OCI-LY7 (cell line): ENCODE data around the gene SELENOH. TPM values are rescaled to one million over a fixed set of nuclear protein-coding genes. Genes with fewer than 3 reads are reported as not detected.

ENCODE experiments used
- BruUV-seq: library from RNA; stranded (reverse); fragments of 400-500 nt; replicated peaks from 2 replicates; lab custom pipeline; 2021; lab: Mats Ljungman, UMichigan
- CTCF ChIA-PET: fragments of 300-600 bp; sonication (Branson Sonifier 250); formaldehyde crosslinking; loops from one replicate; lab custom pipeline; 2022; ENCODE audit warnings: antibody characterized with exemption; ENCODE audit not compliant: unreplicated experiment; lab: Charles Lee
- POLR2A ChIA-PET: fragments of 300-600 bp; sonication (Branson Sonifier 250); formaldehyde crosslinking; loops from one replicate; lab custom pipeline; 2022; ENCODE audit warnings: antibody characterized with exemption; lab: Charles Lee
- DNase-seq: peaks from one replicate; pipeline ENCODE4 v3.0.0-alpha.2; 2015; ENCODE audit warnings: low spot score
- H2AFZ ChIP-seq: fragments of 200-600 bp; sonication (generic), shearing (Covaris generic); 2 replicates; pipeline ENCODE4 v1.6.1; 2014; ENCODE audit warnings: mild to moderate bottlenecking, antibody characterized with exemption, low read length, moderate library complexity
- H3K27ac ChIP-seq: fragments of 200-600 bp; sonication (generic); 2 replicates; pipeline ENCODE4 v1.5.1; 2014; ENCODE audit warnings: mixed run types, low read depth, mild to moderate bottlenecking, moderate library complexity, low read length, inconsistent platforms; ENCODE audit not compliant: poor library complexity, severe bottlenecking
- H3K36me3 ChIP-seq: fragments of 200-600 bp; sonication (generic); 2 replicates; pipeline ENCODE4 v1.6.1; 2014; ENCODE audit warnings: mild to moderate bottlenecking, antibody characterized with exemption, low read length, moderate library complexity, mixed read lengths; ENCODE audit not compliant: insufficient read depth
- H3K4me1 ChIP-seq: fragments of 200-600 bp; sonication (generic); 2 replicates; pipeline ENCODE4 v1.5.1; 2014; ENCODE audit warnings: mild to moderate bottlenecking, low read length; ENCODE audit not compliant: insufficient read depth, poor library complexity, severe bottlenecking
- H3K4me2 ChIP-seq: fragments of 200-600 bp; sonication (generic); 2 replicates; pipeline ENCODE4 v1.6.1; 2014; ENCODE audit warnings: mild to moderate bottlenecking, low read length
- H3K4me3 ChIP-seq: fragments of 200-600 bp; sonication (generic); 2 replicates; pipeline ENCODE4 v1.5.1; 2014; ENCODE audit warnings: mild to moderate bottlenecking, low read depth, low read length; ENCODE audit not compliant: poor library complexity, severe bottlenecking
- H3K79me2 ChIP-seq: fragments of 200-600 bp; sonication (generic); 2 replicates; pipeline ENCODE4 v1.6.1; 2016; ENCODE audit warnings: low read depth, mild to moderate bottlenecking, low read length, moderate library complexity, mixed read lengths; ENCODE audit not compliant: insufficient read depth
- H3K9me2 ChIP-seq: fragments of 200-600 bp; sonication (generic); 2 replicates; pipeline ENCODE4 v1.6.1; 2016; ENCODE audit warnings: mild to moderate bottlenecking, low read length, mixed read lengths; ENCODE audit not compliant: insufficient read depth
- H3K9me3 ChIP-seq: fragments of 200-600 bp; sonication (generic); 2 replicates; pipeline ENCODE4 v1.6.1; 2014; ENCODE audit warnings: mild to moderate bottlenecking, mixed run types, low read length, mixed read lengths
- H4K20me1 ChIP-seq: fragments of 200-600 bp; sonication (generic); 2 replicates; pipeline ENCODE4 v1.6.1; 2014; ENCODE audit warnings: mild to moderate bottlenecking, antibody characterized with exemption, low read length, moderate library complexity, mixed read lengths; ENCODE audit not compliant: insufficient read depth
- EZH2phosphoT487 ChIP-seq: fragments of 200-600 bp; sonication (generic); IDR thresholded peaks from 2 replicates; pipeline ENCODE4 v1.6.1; 2018; ENCODE audit warnings: low read depth, borderline replicate concordance, mild to moderate bottlenecking, mixed run types, antibody characterized with exemption, low read length, moderate library complexity, mixed read lengths
- intact Hi-C: fragments of 100-400 bp; cut with micrococcal nuclease; formaldehyde crosslinking; loops from one replicate; pipeline ENCODE4 v1.10.0; 2022; ENCODE audit not compliant: unreplicated experiment
- total RNA-seq, 2 experiments: library from RNA; depleted of rRNA in 1 of 2; stranded (reverse); fragments of >200 nt in 1 of 2; shearing (Covaris generic) in 1 of 2; gene quantifications; 2 replicates each; pipeline ENCODE4 v1.2.3, GENCODE V29; 2014 to 2022
- TF ChIP-seq, protein P1 (sequence below): fragments of 200-600 bp; sonication (generic); conservative IDR thresholded peaks from 2 replicates; pipeline ENCODE4 v1.5.1; 2014; ENCODE audit warnings: mild to moderate bottlenecking, antibody characterized with exemption, low read length, moderate library complexity, mixed read lengths

SELENOH gene
- total RNA-seq, 2 experiments from 2014 or later, result 169 to 181 TPM

GRCh38 chr11:57772562-57772961, 31.3 kb downstream of the SELENOH start:
- POLR2A ChIA-PET, result interaction anchor here (0.6 to 0.9 kb wide), 3 partner anchors 8 to 443 kb away, joined by 3 to 5 read pairs (median 3); no protein-coding TSS in a partner anchor
- no peak overlapping the region for H3K4me2 ChIP-seq
- no peaks in the 10 kb centered on the region for H3K36me3 ChIP-seq
- no peaks in the 10 kb centered on the region for H3K4me1 ChIP-seq
- CTCF ChIA-PET, result no interaction called here
- no peaks in the 10 kb centered on the region; the same call in 1 of the 2 replicates for H4K20me1 ChIP-seq
- no peaks in the 10 kb centered on the region for H3K79me2 ChIP-seq
- intact Hi-C loops, result no loop called here
- H3K9me3 ChIP-seq, result no peaks in the 10 kb centered on the region
- H2AFZ ChIP-seq, result no peak overlapping the region
- no peak overlapping the region for H3K27ac ChIP-seq
- no peak for TF ChIP-seq EZH2phosphoT487
- TF ChIP-seq, protein P1, sequence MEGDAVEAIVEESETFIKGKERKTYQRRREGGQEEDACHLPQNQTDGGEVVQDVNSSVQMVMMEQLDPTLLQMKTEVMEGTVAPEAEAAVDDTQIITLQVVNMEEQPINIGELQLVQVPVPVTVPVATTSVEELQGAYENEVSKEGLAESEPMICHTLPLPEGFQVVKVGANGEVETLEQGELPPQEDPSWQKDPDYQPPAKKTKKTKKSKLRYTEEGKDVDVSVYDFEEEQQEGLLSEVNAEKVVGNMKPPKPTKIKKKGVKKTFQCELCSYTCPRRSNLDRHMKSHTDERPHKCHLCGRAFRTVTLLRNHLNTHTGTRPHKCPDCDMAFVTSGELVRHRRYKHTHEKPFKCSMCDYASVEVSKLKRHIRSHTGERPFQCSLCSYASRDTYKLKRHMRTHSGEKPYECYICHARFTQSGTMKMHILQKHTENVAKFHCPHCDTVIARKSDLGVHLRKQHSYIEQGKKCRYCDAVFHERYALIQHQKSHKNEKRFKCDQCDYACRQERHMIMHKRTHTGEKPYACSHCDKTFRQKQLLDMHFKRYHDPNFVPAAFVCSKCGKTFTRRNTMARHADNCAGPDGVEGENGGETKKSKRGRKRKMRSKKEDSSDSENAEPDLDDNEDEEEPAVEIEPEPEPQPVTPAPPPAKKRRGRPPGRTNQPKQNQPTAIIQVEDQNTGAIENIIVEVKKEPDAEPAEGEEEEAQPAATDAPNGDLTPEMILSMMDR, result no peak
- H3K9me2 ChIP-seq, result no peaks in the 10 kb centered on the region
- BruUV-seq, result no TSS peak
- no peak for DNase-seq
- H3K4me3 ChIP-seq, result no peak overlapping the region

DNA sequence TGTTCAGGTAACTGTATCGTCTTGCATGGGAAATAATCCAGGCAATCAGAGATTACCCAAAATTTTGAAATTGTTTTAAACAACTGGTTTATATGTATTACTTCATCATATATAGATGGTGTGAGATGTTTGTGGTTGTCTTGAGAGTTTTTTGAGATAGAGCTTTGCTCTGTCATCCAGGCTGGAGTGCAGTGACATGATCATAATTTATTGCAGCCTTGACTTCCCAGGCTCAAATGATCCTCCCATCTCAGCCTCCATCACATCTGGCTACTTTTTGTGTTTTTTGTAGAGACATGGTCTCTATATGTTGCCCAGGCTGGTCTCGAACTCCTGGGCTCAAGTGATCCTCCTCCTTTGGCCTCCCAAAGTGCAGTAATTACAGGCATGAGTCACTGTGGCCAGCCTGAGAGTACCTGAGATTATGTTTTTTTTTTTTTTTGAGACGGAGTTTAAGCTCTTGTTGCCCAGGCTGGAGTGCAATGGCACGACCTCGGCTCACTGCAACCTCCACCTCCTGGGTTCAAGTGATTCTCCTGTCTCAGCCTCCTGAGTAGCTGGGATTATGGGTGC, 31.8 kb downstream of the SELENOH start:
- POLR2A ChIA-PET, result interaction anchor here (0.8 kb wide), 1 partner anchor 9 kb away, joined by 3 read pairs; no protein-coding TSS in a partner anchor

GRCh38 chr11:57775491-57775890, 34.2 kb downstream of the SELENOH start:
- Histone ChIP-seq H3K4me3 (no peak overlapping the region), H3K4me2 (no peak overlapping the region), H2AFZ (no peak overlapping the region), H3K79me2 (no peaks in the 10 kb centered on the region), H3K36me3 (no peaks in the 10 kb centered on the region), H3K27ac (no peak overlapping the region), H3K9me2 (no peaks in the 10 kb centered on the region), H4K20me1 (no peaks in the 10 kb centered on the region; the same call in 1 of the 2 replicates), H3K9me3 (no peaks in the 10 kb centered on the region), H3K4me1 (no peaks in the 10 kb centered on the region)
- TF ChIP-seq, protein P1, result no peak
- TF ChIP-seq EZH2phosphoT487, result no peak
- DNase-seq, result no peak
- BruUV-seq, result no TSS peak
- intact Hi-C loops, result no loop called here
- ChIA-PET CTCF (no interaction called here), POLR2A (no interaction called here)

More for the DNA sequence above, 31.8 kb downstream of the SELENOH start:
- no TSS peak for BruUV-seq
- H3K36me3 ChIP-seq, result no peaks in the 10 kb centered on the region
- H3K9me2 ChIP-seq, result no peaks in the 10 kb centered on the region
- H3K79me2 ChIP-seq, result no peaks in the 10 kb centered on the region
- H3K4me1 ChIP-seq, result no peaks in the 10 kb centered on the region
- H3K9me3 ChIP-seq, result no peaks in the 10 kb centered on the region
- H3K4me3 ChIP-seq, result no peak overlapping the region
- H2AFZ ChIP-seq, result no peak overlapping the region
- no peak for DNase-seq
- no peak overlapping the region for H3K27ac ChIP-seq
- intact Hi-C loops, result no loop called here
- H4K20me1 ChIP-seq, result no peaks in the 10 kb centered on the region; the same call in 1 of the 2 replicates
- CTCF ChIA-PET, result no interaction called here
- TF ChIP-seq, protein P1, result no peak
- TF ChIP-seq EZH2phosphoT487, result no peak
- H3K4me2 ChIP-seq, result no peak overlapping the region
